Right atrium auricular region (tissue), 2 donors: ENCODE measurements around the gene FBXO28. TPM values are rescaled to one million over a fixed set of nuclear protein-coding genes. Genes with fewer than 3 reads are reported as not detected.
A peak's percentile ranks its signal among the peaks of the same experiment; 100 is the strongest.

Experiments
- DNase-seq: peaks from one replicate; pipeline ENCODE4 v3.0.0-alpha.2; 2019; ENCODE audit warnings: low spot score
- H3K27ac ChIP-seq, 2 donors: fragments of 200-600 bp; sonication (generic); 1 replicate in 1 of 2; 2 replicates in 1 of 2; pipeline ENCODE4 v1.5.1; 2016 to 2019
- H3K27me3 ChIP-seq, 2 donors: fragments of 200-600 bp; sonication (generic); one replicate each; pipeline versions ENCODE4 v1.5.1 to v1.6.0; 2017 to 2019
- H3K36me3 ChIP-seq: fragments of 200-600 bp; sonication (generic); one replicate; pipeline ENCODE4 v1.5.1; 2016
- H3K4me1 ChIP-seq, 2 donors: fragments of 200-600 bp; sonication (generic); one replicate each; pipeline versions ENCODE4 v1.5.1 to v1.6.0; 2017 to 2019
- H3K4me3 ChIP-seq, 2 donors: fragments of 200-600 bp; sonication (generic); 1 replicate in 1 of 2; 2 replicates in 1 of 2; pipeline ENCODE4 v1.5.1; 2017 to 2019; ENCODE audit warnings: mild to moderate bottlenecking in 1 of 2, moderate library complexity in 1 of 2
- H3K9me3 ChIP-seq, 2 donors: fragments of 200-600 bp; sonication (generic); one replicate each; pipeline ENCODE4 v1.5.1; 2019
- total RNA-seq, 2 donors: library from RNA; depleted of rRNA; stranded (reverse); fragments of >200 nt; gene quantifications; one replicate each; pipeline ENCODE4 v1.1.0, GENCODE V29; 2016
- TF ChIP-seq, protein P1 (sequence below), 2 donors: fragments of 200-600 bp; sonication (generic); IDR thresholded peaks; one replicate each; pipeline ENCODE4 v1.5.1; 2019; ENCODE audit warnings: antibody characterized with exemption in 2 of 2

Gene FBXO28
- total RNA-seq, 2 donors from 2014 or later: 15.4 to 17.9 TPM

DNA sequence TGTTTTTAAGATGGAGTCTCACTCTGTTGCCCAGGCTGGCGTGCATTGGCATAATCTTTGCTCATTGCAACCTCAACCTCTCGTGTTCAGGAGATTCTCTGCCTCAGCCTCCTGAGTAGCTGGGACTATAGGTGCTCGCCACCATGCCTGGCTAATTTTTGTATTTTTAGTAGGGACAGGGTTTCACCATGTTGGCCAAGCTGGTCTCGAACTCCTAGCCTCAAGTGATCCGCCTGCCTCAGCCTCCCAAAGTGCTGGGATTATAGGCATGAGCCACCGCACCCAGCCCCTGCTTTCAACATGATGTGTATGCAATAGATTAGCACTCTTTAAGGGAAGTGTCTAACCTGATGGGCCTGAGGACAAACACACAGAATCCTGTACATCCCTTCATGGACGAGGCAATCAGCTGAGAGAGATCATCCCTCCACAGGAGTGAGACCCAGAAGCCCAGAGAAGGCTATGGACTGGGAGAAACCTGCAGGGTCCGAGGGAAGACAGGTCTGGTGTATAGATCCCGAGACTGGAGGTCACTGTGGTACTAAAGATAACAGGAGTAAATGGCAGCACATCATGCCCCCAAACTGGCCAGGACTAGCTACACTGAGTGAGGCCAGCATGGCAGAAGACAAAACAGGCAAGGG, 63.6 kb downstream of the FBXO28 start:
- Histone ChIP-seq H3K4me3 (no peak overlapping the region), H3K36me3 (no peaks in the 10 kb centered on the region), H3K4me1 (peaks cover 0 to 8% of the 10 kb centered on the region in 2 donors), H3K27ac (no peak overlapping the region), H3K27me3 (no peaks in the 10 kb centered on the region), H3K9me3 (no peaks in the 10 kb centered on the region)
- no peak for DNase-seq
- TF ChIP-seq, protein P1, sequence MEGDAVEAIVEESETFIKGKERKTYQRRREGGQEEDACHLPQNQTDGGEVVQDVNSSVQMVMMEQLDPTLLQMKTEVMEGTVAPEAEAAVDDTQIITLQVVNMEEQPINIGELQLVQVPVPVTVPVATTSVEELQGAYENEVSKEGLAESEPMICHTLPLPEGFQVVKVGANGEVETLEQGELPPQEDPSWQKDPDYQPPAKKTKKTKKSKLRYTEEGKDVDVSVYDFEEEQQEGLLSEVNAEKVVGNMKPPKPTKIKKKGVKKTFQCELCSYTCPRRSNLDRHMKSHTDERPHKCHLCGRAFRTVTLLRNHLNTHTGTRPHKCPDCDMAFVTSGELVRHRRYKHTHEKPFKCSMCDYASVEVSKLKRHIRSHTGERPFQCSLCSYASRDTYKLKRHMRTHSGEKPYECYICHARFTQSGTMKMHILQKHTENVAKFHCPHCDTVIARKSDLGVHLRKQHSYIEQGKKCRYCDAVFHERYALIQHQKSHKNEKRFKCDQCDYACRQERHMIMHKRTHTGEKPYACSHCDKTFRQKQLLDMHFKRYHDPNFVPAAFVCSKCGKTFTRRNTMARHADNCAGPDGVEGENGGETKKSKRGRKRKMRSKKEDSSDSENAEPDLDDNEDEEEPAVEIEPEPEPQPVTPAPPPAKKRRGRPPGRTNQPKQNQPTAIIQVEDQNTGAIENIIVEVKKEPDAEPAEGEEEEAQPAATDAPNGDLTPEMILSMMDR (IDR thresholded peaks at IDR 0.05): no peak

GRCh38 chr1:224178894-224179293, 65.0 kb downstream of the FBXO28 start:
- H3K36me3 ChIP-seq: no peaks in the 10 kb centered on the region
- no peak overlapping the region for H3K4me3 ChIP-seq
- H3K4me1 ChIP-seq: peaks cover 0 to 8% of the 10 kb centered on the region in 2 donors
- H3K27ac ChIP-seq: no peak overlapping the region
- no peaks in the 10 kb centered on the region for H3K27me3 ChIP-seq
- no peak for DNase-seq
- TF ChIP-seq, protein P1 (IDR thresholded peaks at IDR 0.05): no peak
- no peaks in the 10 kb centered on the region for H3K9me3 ChIP-seq

DNA sequence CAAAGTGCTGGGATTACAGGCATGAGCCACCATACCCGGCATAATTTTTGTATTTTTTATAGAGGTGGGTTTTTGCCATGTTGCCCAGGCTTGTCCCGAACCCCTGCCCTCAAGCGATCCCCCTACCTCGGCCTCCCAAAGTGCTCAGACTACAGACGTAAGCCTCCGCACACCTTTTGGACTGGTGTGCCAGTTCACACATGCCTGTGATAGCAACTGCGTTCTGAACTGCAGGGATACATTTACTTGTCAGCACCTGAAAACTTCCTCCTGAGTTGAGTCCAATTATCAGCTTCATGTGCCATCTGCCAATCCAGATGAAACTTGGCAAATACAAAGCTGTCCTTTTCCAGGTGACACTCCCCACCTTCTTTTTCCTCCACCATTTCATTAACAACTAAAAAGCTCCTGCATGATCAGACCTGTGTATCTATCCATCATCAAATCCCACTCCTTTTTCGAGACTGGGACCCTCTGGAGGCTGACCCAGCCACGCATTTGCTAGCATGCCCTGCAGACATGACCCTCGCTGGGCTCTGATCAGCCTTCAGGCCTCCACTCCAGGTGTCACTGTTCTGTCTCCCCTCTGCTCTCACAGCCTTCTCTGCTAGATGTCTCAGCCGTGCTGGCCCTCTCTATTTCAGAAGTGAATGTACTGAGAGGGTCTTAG, 67.0 kb downstream of the FBXO28 start:
- H3K4me3 ChIP-seq: no peak overlapping the region
- peaks cover 0 to 19% of the 10 kb centered on the region in 2 donors for H3K4me1 ChIP-seq
- H3K9me3 ChIP-seq: no peaks in the 10 kb centered on the region
- H3K27me3 ChIP-seq: no peaks in the 10 kb centered on the region
- DNase-seq: peak; percentile 54
- no peak overlapping the region for H3K27ac ChIP-seq
- H3K36me3 ChIP-seq: no peaks in the 10 kb centered on the region
- TF ChIP-seq, protein P1 (IDR thresholded peaks at IDR 0.05): no peak

GRCh38 chr1:224181453-224181810, 67.5 kb downstream of the FBXO28 start:
- no peaks in the 10 kb centered on the region for H3K9me3 ChIP-seq
- peaks cover 0 to 22% of the 10 kb centered on the region in 2 donors for H3K4me1 ChIP-seq
- DNase-seq: no peak
- H3K4me3 ChIP-seq: no peak overlapping the region
- no peaks in the 10 kb centered on the region for H3K27me3 ChIP-seq
- TF ChIP-seq, protein P1 (IDR thresholded peaks at IDR 0.05): no peak
- H3K36me3 ChIP-seq: no peaks in the 10 kb centered on the region
- H3K27ac ChIP-seq: no peak overlapping the region

- peaks cover 0 to 22% of the 10 kb centered on the region in 2 donors for H3K4me1 ChIP-seq
These were observed 68.3 kb downstream of the FBXO28 start for GRCh38 chr1:224182057-224182865.

More at GRCh38 chr1:224182057-224182865, 68.3 kb downstream of the FBXO28 start:
- Histone ChIP-seq H3K9me3 (no peaks in the 10 kb centered on the region), H3K36me3 (no peaks in the 10 kb centered on the region), H3K27ac (peak overlapping the region; percentile 94 to 95), H3K27me3 (no peaks in the 10 kb centered on the region), H3K4me3 (peak overlapping the region; percentile 89 to 92)
- TF ChIP-seq, protein P1 (IDR thresholded peaks at IDR 0.05): no peak
- peak; percentile 42 for DNase-seq
